Right cardiac atrium (tissue), 5 donors: Measurements from ENCODE around the gene ABHD12B. TPM values are rescaled to one million over a fixed set of nuclear protein-coding genes. Genes with fewer than 3 reads are reported as not detected.

Experiments
- ATAC-seq, 2 donors: fragments of 200-7000 bp; cut with Tn5 transposase; one replicate each; pipeline versions ENCODE4 v1.8.0 to v1.9.1; 2020; ENCODE audit warnings: moderate library complexity in 2 of 2, mild to moderate bottlenecking in 1 of 2
- DNase-seq, 3 donors: peaks; one replicate each; pipeline ENCODE4 v3.0.0-alpha.2; 2020
- H3K27ac ChIP-seq: one replicate; pipeline ENCODE4 v1.5.1; 2013; ENCODE audit warnings: mild to moderate bottlenecking, low read length, control low read depth, moderate library complexity
- H3K27me3 ChIP-seq: one replicate; pipeline ENCODE4 v1.6.1; 2013; ENCODE audit not compliant: control insufficient read depth, insufficient read depth
- H3K4me1 ChIP-seq: one replicate; pipeline ENCODE4 v1.6.1; 2013; ENCODE audit warnings: low read length; ENCODE audit not compliant: control insufficient read depth, insufficient read depth
- H3K4me3 ChIP-seq: one replicate; pipeline ENCODE4 v1.5.1; 2013; ENCODE audit warnings: low read length, control low read depth
- H3K9me3 ChIP-seq: one replicate; pipeline ENCODE4 v1.6.1; 2013; ENCODE audit warnings: low read length; ENCODE audit not compliant: control insufficient read depth
- WGBS: extraction: QIAGEN DNeasy Blood & Tissue Kit; methylation state at CpG from one replicate; pipeline ENCODE4 v1.1.7; 2013; 5-methylcytosine and 5-hydroxymethylcytosine counted together
- intact Hi-C, 4 donors: fragments of 100-400 bp; cut with DNase I; formaldehyde crosslinking; loops; one replicate each; pipeline versions ENCODE4 v1.11.0 to v1.14.0; 2022 to 2023
- polyA plus RNA-seq: library from polyadenylated mRNA; stranded (reverse); fragments of 200-250 nt; gene quantifications from one replicate; pipeline ENCODE4 v1.2.3, GENCODE V29; 2013
- total RNA-seq, 4 donors: library from RNA; stranded (reverse); fragmentation: NEBNext Ultra II Directional; extraction: Animal tissue kit (Norgen Biotek cat#: 25700); gene quantifications; one replicate each; pipeline ENCODE4 v1.2.1, GENCODE V29; 2021
- donor health status: healthy with polysubstance abuse.
- donor health status: DM: no; HTN: yes; CAD: no.
- donor health status: DM: no; HTN: no; CAD: no.
- donor health status: DM: no; HTN: yes; CAD: no; lungs with severe emphysema.
- donor health status: DM: yes; HTN: yes; CAD: no.

Gene ABHD12B
- total and polyA plus RNA-seq, 5 donors, result not detected

DNA sequence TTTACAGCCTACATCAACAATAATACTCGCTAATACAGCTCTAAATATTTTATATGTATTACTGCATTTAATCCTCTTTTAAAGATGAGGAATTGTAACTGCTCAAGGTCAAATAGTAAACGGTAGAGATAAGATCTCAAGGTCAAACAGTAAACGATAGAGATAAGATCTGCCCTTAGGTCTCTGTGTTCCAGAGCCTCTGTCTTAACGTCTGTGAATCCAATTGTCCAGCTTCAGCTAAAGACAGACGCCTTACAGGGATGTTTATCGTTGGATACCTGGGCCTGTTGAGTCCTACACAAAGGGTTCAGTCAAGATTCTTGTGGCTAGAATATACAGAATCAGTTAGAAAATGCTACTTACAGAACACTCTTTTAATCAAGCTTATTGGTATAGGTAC lies 52.4 kb downstream of the ABHD12B start:
- intact Hi-C loops, result no loop called here
- no peak for ATAC-seq

GRCh38 chr14:50924843-50925242 lies 53.0 kb downstream of the ABHD12B start:
- whole genome bisulfite sequencing, result 83% methylated on average over 4 of the region's 4 CpGs
- intact Hi-C loops, result no loop called here
- Histone ChIP-seq H3K27me3 (no peaks in the 10 kb centered on the region), H3K27ac (no peak overlapping the region), H3K4me3 (no peak overlapping the region), H3K4me1 (no peaks in the 10 kb centered on the region), H3K9me3 (no peaks in the 10 kb centered on the region)
- ATAC-seq, result no peak
- no peak for DNase-seq

More for the DNA sequence above, 52.4 kb downstream of the ABHD12B start:
- H3K4me1 ChIP-seq, result no peaks in the 10 kb centered on the region
- no peak overlapping the region for H3K27ac ChIP-seq
- DNase-seq, result no peak
- H3K4me3 ChIP-seq, result no peak overlapping the region
- H3K9me3 ChIP-seq, result no peaks in the 10 kb centered on the region
- no peaks in the 10 kb centered on the region for H3K27me3 ChIP-seq
- 58% methylated on average over 6 of the region's 6 CpGs for WGBS

- Histone ChIP-seq H3K27me3 (no peaks in the 10 kb centered on the region), H3K27ac (no peak overlapping the region), H3K9me3 (no peaks in the 10 kb centered on the region), H3K4me1 (no peaks in the 10 kb centered on the region), H3K4me3 (no peak overlapping the region)
- DNase-seq (no peak), ATAC-seq (peak in 1 of 2 donors; percentile 64)
- 76% methylated on average over 3 of the region's 3 CpGs for WGBS
- intact Hi-C loops, result no loop called here
Measured at GRCh38 chr14:50926851-50927386, 55.1 kb downstream of the ABHD12B start.

- Histone ChIP-seq H3K27me3 (no peaks in the 10 kb centered on the region), H3K4me1 (no peaks in the 10 kb centered on the region), H3K27ac (no peak overlapping the region), H3K4me3 (no peak overlapping the region), H3K9me3 (no peaks in the 10 kb centered on the region)
- DNase-seq, result no peak
- 84% methylated on average over 6 of the region's 6 CpGs for WGBS
- intact Hi-C loops, result no loop called here
- ATAC-seq, result peak; percentile 55 to 69
Measured at GRCh38 chr14:50928002-50928635, 56.3 kb downstream of the ABHD12B start.

- no peak for ATAC-seq
- Histone ChIP-seq H3K9me3 (no peaks in the 10 kb centered on the region), H3K27me3 (no peaks in the 10 kb centered on the region), H3K4me1 (no peaks in the 10 kb centered on the region), H3K4me3 (no peak overlapping the region), H3K27ac (no peak overlapping the region)
- DNase-seq, result no peak
- intact Hi-C loops, result no loop called here
- WGBS, result 88% methylated on average over 2 of the region's 2 CpGs
Measured at GRCh38 chr14:50929506-50929905, 57.7 kb downstream of the ABHD12B start.

- WGBS, result 97% methylated on average over 3 of the region's 3 CpGs
- no peak overlapping the region for H3K27ac ChIP-seq
- ATAC-seq (no peak), DNase-seq (no peak)
- no peaks in the 10 kb centered on the region for H3K27me3 ChIP-seq
- intact Hi-C loops, result no loop called here
- H3K9me3 ChIP-seq, result no peaks in the 10 kb centered on the region
- H3K4me1 ChIP-seq, result no peaks in the 10 kb centered on the region
- H3K4me3 ChIP-seq, result no peak overlapping the region
Measured at GRCh38 chr14:50931559-50931958, 59.7 kb downstream of the ABHD12B start.

- DNase-seq (no peak), ATAC-seq (no peak)
- no peaks in the 10 kb centered on the region for H3K9me3 ChIP-seq
- H3K4me3 ChIP-seq, result no peak overlapping the region
- no peaks in the 10 kb centered on the region for H3K27me3 ChIP-seq
- no peak overlapping the region for H3K27ac ChIP-seq
- intact Hi-C loops, result no loop called here
- H3K4me1 ChIP-seq, result no peaks in the 10 kb centered on the region
- 76% methylated on average over 1 of the region's 1 CpG for WGBS
Measured at GRCh38 chr14:50932156-50932555, 60.3 kb downstream of the ABHD12B start.

DNA sequence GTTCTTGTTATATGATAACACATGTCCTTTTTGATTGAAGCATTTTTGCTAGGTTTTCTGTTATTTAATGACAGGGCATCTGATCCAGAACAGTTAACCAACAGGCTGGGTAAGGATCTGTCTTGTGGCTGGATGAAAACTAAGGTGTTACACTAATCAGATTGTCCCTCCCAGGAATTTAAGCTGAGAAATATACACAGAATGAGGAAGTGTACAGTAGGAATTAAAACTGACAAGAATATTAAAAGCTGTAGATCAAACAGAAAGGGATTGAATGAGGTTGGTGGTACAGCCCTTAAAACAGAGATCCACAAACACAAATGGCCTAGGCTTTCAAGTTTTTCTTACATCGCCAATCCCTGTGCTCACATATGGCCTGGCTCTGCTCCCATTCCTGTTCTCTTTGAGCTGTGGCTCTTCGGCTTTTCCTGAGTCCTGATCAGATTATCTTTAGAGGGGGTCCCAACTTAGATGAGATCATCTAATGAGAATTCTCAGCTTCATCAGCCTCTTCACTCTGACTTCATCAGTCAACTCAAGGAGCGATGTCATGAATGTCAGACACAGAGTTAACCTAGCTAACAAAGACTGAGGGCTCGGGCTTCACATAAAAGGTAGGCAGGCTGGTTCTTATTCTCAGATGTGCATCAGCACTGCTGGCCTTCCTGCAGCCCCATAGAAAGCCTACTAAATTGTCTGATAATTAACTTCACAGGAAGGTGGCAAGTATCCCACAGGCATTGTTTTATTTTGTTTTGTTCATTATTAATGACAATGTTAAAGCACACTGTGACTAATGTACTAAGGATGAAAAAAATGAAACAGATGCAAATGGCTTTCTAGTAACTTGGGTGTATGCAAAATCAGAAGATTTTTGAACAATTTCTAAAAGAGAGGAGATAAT lies 61.0 kb downstream of the ABHD12B start:
- Histone ChIP-seq H3K4me1 (no peaks in the 10 kb centered on the region), H3K9me3 (no peaks in the 10 kb centered on the region), H3K27me3 (no peaks in the 10 kb centered on the region), H3K27ac (no peak overlapping the region), H3K4me3 (no peak overlapping the region)
- DNase-seq (no peak), ATAC-seq (no peak)
- WGBS, result 76% methylated on average over 4 of the region's 4 CpGs
- intact Hi-C loops, result no loop called here

DNA sequence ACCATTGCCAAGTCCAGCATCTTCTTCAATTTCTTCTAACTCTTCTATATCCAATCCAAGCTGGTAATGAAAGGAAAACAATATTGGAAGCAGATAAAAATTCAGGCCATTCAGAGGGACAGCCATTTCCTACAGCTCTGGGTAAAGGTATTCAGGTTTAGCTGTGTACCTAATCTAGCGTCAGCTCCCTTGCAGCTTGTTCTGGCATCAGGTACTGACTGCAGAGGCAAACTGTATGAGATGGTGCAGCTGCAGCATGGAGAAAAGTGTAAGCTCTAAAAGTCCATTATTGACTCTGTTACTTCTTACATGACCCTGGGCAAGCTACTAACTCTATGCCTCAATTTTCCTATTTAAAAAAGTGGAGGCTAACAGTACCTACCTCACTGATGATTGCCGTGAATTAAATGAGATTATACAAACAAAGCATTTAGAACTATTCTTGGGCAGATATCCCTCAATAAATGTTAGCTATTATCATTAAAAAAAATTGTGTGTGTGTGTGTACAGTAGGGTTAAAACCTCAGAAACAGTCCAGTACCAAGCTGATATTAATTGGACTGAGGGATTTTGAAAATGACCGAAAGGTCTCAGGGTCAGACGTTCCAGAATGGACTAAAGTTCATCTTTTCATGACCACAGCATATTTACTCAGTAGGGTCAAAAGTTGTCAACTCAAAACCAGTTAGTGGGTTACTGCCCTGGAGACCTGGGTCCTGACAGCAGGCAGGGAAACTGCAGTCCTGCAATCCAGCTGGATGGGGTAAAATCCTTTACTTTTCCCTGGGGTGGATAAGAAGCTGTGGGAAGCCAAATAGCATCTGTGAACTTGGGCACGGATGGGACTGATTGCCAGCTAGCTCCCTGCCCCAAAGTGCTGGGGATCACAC lies 63.5 kb downstream of the ABHD12B start:
- intact Hi-C loops, result no loop called here
- Histone ChIP-seq H3K27me3 (no peaks in the 10 kb centered on the region), H3K4me3 (no peak overlapping the region), H3K9me3 (no peaks in the 10 kb centered on the region), H3K4me1 (no peaks in the 10 kb centered on the region), H3K27ac (no peak overlapping the region)
- DNase-seq, result no peak
- ATAC-seq, result no peak
- 83% methylated on average over 5 of the region's 5 CpGs for WGBS

GRCh38 chr14:50936016-50936340 lies 64.1 kb downstream of the ABHD12B start:
- Histone ChIP-seq H3K27ac (no peak overlapping the region), H3K27me3 (no peaks in the 10 kb centered on the region), H3K9me3 (no peaks in the 10 kb centered on the region), H3K4me3 (no peak overlapping the region), H3K4me1 (no peaks in the 10 kb centered on the region)
- intact Hi-C loops, result no loop called here
- DNase-seq (no peak), ATAC-seq (no peak)
- 94% methylated on average over 2 of the region's 2 CpGs for WGBS

DNA sequence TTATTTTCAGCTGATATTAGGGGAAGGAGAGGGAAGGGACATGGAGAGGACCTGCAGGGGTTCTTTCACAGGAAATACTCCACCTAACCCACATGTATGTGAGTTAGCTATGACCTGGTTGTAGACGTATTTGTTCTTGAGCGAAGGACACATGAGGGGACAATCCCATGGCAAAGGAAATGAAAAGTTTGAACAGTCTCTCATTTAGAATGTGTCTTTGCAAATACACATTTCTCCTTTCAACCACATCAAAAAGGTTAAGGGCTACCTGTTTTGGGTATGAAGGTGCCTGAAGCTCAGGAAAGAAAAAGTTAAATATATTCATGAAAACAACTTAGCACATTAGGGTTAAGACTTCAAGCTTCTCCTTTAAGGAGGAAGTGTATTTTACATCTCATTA lies 65.0 kb downstream of the ABHD12B start:
- Histone ChIP-seq H3K27me3 (no peaks in the 10 kb centered on the region), H3K4me3 (no peak overlapping the region), H3K27ac (no peak overlapping the region), H3K4me1 (no peaks in the 10 kb centered on the region), H3K9me3 (no peaks in the 10 kb centered on the region)
- DNase-seq, result no peak
- no peak for ATAC-seq
- WGBS, result 78% methylated on average over 2 of the region's 2 CpGs
- intact Hi-C loops, result no loop called here
